Central memory CD8-positive, alpha-beta T cell (primary cell): ENCODE data around the gene SELENON.
A peak's percentile ranks its signal among the peaks of the same experiment; 100 is the strongest.

Experiments
- ATAC-seq: fragments of 150-1000 bp; cut with Tn5 transposase; replicated peaks from 2 replicates; pipeline ENCODE4 v1.10.0; 2022; ENCODE audit warnings: mild to moderate bottlenecking, moderate FRiP score, moderate number of reproducible peaks; ENCODE audit not compliant: poor library complexity, severe bottlenecking; ENCODE audit errors: extremely low read depth
- DNase-seq, 2 donors: peaks; one replicate each; pipeline ENCODE4 v3.0.0; 2021; ENCODE audit warnings: low spot score in 2 of 2
- H3K27ac Mint-ChIP-seq: one replicate; pipeline ENCODE4 v1.8.0; 2022; ENCODE audit warnings: low read depth, mild to moderate bottlenecking, moderate library complexity, mixed read lengths
- H3K27me3 Mint-ChIP-seq: one replicate; pipeline ENCODE4 v1.8.0; 2022; ENCODE audit warnings: mixed read lengths
- H3K36me3 Mint-ChIP-seq: one replicate; pipeline ENCODE4 v1.8.0; 2022; ENCODE audit warnings: mild to moderate bottlenecking, moderate library complexity, mixed read lengths; ENCODE audit not compliant: insufficient read depth
- H3K4me1 Mint-ChIP-seq: one replicate; pipeline ENCODE4 v1.8.0; 2022; ENCODE audit warnings: mixed read lengths
- H3K4me3 Mint-ChIP-seq: one replicate; pipeline ENCODE4 v1.8.0; 2022; ENCODE audit warnings: mild to moderate bottlenecking, moderate library complexity, mixed read lengths
- H3K9me3 Mint-ChIP-seq: one replicate; pipeline ENCODE4 v1.8.0; 2022; ENCODE audit warnings: mixed read lengths

The SELENON gene, protein sequence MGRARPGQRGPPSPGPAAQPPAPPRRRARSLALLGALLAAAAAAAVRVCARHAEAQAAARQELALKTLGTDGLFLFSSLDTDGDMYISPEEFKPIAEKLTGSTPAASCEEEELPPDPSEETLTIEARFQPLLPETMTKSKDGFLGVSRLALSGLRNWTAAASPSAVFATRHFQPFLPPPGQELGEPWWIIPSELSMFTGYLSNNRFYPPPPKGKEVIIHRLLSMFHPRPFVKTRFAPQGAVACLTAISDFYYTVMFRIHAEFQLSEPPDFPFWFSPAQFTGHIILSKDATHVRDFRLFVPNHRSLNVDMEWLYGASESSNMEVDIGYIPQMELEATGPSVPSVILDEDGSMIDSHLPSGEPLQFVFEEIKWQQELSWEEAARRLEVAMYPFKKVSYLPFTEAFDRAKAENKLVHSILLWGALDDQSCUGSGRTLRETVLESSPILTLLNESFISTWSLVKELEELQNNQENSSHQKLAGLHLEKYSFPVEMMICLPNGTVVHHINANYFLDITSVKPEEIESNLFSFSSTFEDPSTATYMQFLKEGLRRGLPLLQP

DNA sequence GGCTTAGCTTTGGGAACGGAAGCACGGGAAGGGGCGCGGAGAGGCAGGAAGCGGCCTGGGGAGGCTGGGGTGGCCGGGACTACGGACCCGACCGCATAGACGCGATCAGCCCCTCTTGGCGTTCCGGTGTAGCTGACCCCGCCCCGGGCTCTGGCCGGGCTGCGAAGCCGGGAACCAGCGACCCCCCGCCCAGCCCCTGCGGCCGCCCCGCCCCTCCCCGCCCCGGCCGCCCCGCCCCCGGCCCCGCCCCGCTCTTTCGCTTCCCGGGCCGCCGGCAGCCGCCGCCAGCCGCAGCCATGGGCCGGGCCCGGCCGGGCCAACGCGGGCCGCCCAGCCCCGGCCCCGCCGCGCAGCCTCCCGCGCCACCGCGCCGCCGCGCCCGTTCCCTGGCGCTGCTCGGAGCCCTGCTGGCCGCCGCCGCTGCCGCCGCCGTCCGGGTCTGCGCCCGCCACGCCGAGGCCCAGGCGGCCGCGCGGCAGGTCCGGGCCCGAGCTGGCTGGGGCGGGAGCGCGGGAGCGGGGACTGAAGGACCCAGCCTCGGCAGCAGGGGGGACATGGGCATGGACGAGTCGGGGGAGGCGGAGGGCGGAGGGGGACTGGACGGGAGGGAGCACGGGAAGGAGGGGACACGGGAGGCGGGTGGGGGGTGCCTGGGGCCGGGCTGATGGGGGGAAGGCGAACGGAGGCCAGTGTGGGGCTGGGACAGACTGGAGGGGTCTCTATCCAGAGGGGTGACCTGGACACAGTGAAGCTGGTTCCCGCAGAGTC is at the start of gene SELENON:
SELENON (plus strand) TSS at position 259 of the 768 bp plus-strand sequence; CDS start at position 297, 38 bp downstream.
- no peaks in the 10 kb centered on the region for H3K9me3 Mint-ChIP-seq
- peaks cover 44% of the 10 kb centered on the region for H3K4me1 Mint-ChIP-seq
- H3K36me3 Mint-ChIP-seq, result peaks cover 8% of the 10 kb centered on the region
- H3K4me3 Mint-ChIP-seq, result peak within 1 kb of the TSS; percentile 72
- ATAC-seq (no peak), DNase-seq (no peak)
- H3K27ac Mint-ChIP-seq, result peak within 1 kb of the TSS; percentile 60
- H3K27me3 Mint-ChIP-seq, result no peaks in the 10 kb centered on the region

DNA sequence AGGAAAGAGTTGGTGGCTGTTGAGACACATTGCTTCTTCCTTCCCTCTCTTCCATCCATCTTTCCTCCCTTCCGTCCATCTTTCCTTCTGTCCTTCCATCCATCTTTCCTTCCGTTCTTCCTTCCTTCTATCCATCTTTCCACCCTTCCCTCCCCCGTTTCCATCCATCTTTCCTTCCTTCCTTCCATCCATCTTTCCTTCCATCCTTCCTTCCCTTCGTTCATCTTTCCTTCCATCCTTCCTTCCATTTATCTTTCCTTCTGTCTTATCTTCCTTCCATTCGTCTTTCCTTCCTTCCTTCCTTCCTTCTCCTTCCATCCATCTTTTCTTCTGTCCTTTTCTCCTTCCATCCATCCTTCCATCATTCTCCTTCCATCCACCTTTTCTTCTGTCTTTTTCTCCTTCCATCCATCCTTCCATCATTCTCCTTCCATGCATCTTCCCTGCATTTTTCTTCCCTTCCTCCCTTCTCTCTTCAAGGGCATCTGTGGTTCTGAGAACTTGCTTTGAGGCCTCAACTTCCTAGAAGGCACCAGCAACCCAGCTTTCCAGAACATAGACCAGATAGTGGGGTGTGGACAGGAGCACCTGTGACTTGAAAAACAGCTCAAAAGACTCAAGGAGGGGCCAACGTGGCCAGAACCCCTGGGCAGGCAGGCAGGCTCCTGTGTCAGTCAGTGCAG is 48.9 kb upstream of the SELENON start:
- Mint-ChIP-seq H3K27ac (peak overlapping the region; percentile 49), H3K4me3 (no peak overlapping the region), H3K36me3 (no peaks in the 10 kb centered on the region), H3K27me3 (no peaks in the 10 kb centered on the region), H3K4me1 (peaks cover 19% of the 10 kb centered on the region), H3K9me3 (no peaks in the 10 kb centered on the region)
- no peak for ATAC-seq
- DNase-seq, result no peak

DNA sequence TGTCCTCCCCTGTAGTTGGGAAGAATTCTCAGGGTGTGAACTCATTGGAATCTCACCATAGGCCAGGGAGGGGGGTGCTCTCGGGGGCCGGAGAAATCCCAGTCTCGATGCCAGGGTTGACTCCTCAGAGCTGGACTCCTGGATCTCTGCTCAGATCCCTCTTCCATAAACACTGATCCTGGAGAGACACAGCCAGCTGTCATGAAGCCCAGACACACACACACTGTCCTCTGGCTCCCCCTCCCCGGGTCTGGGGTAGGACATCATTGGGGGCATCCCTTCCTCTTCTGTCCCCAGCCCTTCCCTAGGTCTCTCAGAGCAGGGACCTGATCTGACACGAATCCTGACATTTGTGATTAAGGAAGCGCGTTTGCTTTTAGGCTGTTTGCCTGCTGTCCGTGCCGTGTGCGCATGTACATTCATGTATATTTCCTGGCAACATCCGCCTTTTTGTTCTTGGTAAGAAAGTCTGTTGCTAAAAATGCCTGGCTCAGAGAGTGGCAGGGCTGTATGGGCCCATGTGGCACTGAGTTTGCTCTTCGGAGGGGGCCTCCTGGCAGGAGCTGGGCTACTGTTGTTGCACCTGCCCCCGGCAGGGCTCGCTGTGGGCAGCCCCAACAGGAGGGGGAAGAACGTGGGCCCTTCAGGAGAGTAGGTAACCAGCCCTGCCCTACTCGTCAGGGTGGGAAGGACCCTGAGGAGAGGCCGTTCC is 45.4 kb upstream of the SELENON start:
- Mint-ChIP-seq H3K27me3 (no peaks in the 10 kb centered on the region), H3K4me3 (no peak overlapping the region), H3K36me3 (peaks cover 5% of the 10 kb centered on the region), H3K4me1 (peaks cover 17% of the 10 kb centered on the region), H3K9me3 (no peaks in the 10 kb centered on the region), H3K27ac (peak overlapping the region; percentile 35)
- ATAC-seq (no peak), DNase-seq (no peak)

DNA sequence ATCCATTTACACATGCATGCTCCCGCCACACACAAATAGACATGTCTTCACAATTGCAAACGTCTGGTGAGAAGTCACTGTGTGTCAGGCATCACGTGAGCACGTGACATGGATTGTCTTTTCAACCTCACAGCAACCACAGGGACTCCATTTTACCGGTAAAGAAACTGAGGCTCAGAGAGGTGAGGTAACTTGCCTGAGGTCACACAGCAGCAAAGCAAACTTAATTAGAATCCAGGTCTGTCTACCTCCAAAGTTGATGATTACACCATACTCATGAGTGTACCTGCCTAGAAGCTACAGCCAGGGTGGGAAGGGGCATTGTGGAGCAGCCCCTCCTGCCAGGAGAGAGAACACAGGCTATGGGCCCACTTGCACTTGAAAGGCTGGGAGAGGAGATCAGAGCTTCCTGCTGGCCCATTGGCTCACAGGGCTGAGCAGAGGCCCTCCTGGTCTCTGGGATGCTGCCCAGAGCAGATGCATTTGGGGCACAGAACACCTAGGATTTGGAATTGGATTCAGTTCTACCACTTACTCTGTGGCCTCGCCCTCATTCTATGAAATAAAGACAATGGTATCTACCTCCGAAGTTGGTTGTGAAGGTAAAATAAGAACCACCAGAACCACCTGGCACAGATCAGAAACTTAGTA is 44.4 kb upstream of the SELENON start:
- ATAC-seq (no peak), DNase-seq (no peak)
- Mint-ChIP-seq H3K4me3 (no peak overlapping the region), H3K27ac (no peak overlapping the region), H3K36me3 (peaks cover 5% of the 10 kb centered on the region), H3K27me3 (no peaks in the 10 kb centered on the region), H3K4me1 (peaks cover 17% of the 10 kb centered on the region), H3K9me3 (no peaks in the 10 kb centered on the region)

DNA sequence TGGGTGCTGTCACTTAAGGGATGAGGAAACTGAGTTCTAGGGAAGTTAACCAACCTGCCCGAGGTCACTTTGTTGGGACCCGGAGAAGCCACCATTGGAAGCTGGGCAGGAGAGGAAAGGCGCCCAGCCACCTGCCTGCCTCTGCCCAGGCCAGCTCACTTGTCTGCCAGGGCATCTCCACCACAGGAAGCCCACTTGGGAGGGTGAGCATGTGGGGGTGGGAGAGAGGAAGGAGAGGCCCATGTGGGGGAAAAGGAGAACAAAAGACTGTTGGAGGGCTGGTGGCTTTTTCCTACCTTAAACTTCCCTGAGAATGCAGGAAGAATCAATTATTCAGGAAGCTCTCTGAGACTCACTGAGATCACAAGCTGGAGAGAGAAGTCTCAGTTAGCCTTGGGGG is 43.8 kb upstream of the SELENON start:
- Mint-ChIP-seq H3K9me3 (no peaks in the 10 kb centered on the region), H3K27me3 (no peaks in the 10 kb centered on the region), H3K27ac (no peak overlapping the region), H3K4me1 (peaks cover 17% of the 10 kb centered on the region), H3K4me3 (no peak overlapping the region), H3K36me3 (peaks cover 5% of the 10 kb centered on the region)
- ATAC-seq, result no peak
- no peak for DNase-seq

DNA sequence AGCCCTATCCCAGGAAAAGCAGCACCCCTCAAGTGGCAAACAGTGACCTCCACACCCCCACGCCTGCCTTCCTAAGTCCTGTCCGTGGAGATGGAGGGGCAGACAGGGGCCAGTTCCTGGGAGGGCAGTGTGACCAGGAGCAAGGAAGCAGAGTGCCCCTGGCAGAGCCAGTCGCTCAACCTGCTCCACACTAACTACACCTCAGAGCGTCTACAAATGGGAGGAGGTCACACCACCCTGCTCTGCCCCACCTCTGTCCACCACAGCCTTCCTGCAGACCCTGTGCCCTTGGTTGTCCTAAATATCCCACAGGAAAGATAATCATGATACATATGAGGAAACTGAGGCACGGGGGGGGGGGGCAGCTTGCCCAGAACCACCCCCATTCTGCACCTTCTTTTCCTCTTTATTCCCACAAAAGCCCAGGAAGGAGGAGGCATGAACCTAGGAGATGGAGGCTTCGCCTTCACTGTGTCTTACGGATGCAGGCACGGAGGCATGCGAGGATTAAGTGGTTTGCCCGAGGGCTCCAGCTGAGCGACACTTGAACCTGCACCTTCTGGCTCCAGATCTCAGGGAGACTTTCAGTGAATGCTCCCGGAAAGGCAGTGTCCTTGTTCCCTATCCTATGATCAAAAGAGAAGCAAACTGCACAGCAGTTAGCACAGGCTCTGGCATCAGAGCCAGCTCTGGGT is 42.7 kb upstream of the SELENON start:
- Mint-ChIP-seq H3K27ac (no peak overlapping the region), H3K4me3 (no peak overlapping the region), H3K4me1 (peaks cover 17% of the 10 kb centered on the region), H3K9me3 (no peaks in the 10 kb centered on the region), H3K36me3 (peaks cover 5% of the 10 kb centered on the region), H3K27me3 (no peaks in the 10 kb centered on the region)
- ATAC-seq (no peak), DNase-seq (no peak)

DNA sequence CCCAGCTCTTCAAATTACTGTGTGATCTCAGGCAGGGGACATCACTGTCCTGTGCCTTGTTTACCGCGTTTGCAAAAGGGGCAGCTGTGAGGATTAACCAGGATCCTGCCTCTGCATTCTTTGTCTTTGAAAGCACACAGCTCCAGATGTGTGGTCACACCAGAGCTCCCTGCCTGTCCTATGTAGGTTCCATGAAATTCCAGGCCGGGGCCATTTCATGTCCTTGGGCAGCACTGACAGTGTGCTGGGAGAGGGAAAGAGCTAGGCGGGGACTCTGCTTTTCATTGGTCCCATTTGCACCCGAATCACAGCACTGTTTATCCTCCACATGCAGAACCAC is 42.2 kb upstream of the SELENON start:
- peaks cover 5% of the 10 kb centered on the region for H3K36me3 Mint-ChIP-seq
- DNase-seq, result no peak
- H3K4me3 Mint-ChIP-seq, result no peak overlapping the region
- peaks cover 17% of the 10 kb centered on the region for H3K4me1 Mint-ChIP-seq
- H3K9me3 Mint-ChIP-seq, result no peaks in the 10 kb centered on the region
- ATAC-seq, result no peak
- no peak overlapping the region for H3K27ac Mint-ChIP-seq
- H3K27me3 Mint-ChIP-seq, result no peaks in the 10 kb centered on the region

DNA sequence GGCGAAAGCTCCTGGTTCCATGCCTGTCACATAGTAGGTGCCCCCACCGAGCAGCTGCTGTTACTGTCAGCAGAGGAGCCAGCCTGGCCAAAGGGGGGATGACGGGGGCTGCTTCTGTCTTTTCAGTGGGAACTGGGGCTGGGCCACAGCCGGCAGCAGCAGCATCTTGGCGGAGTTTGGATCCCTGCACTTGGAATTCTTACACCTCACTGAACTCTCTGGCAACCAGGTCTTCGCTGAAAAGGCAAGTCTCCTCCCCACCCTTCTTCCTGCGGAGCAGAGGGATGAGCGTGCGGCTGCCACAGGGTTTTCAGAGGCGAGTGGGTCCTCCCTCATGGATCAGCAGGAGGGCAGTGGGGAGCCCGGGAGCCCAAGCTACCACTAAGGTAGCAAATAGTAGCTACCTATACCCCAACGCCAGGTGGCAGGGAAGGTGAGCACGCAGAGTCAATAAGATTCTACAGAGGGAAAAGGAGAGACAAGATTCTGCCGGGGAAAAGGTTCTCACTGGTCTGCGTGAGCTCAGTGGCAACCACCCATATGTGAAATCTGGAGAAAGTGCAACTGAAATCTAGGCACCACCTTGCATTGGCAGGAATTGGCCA is 41.4 kb upstream of the SELENON start:
- DNase-seq, result no peak
- H3K9me3 Mint-ChIP-seq, result no peaks in the 10 kb centered on the region
- no peak for ATAC-seq
- no peaks in the 10 kb centered on the region for H3K27me3 Mint-ChIP-seq
- no peak overlapping the region for H3K27ac Mint-ChIP-seq
- peaks cover 17% of the 10 kb centered on the region for H3K4me1 Mint-ChIP-seq
- H3K36me3 Mint-ChIP-seq, result peaks cover 5% of the 10 kb centered on the region
- H3K4me3 Mint-ChIP-seq, result no peak overlapping the region

DNA sequence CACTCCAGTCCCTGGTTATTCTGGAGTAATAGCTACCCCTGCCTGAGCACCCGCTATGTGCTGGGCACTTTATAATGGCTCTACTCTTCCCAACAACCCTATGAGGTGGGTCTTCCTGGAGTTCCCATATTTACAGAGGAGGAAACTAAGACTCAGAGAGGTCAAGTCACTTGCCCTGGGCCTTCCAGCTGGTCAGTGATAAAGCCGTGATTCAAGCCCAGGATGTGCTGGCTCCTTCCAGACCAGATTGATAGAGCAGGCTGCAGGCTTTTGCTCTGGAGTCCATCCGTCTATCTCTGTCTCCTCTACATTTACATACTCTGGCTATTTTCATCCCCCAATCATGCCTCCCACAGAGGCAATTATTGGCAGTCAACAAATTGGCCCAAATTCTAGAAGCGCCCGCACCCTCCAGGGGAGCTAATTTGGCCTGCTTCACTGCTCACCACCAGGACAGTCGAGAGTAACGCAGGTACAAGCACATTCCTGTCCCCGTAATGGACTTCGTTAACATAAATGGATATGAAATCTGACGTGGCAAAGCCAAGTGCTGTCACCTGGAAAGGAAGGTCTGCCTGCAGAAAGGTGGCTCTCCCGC is 39.8 kb upstream of the SELENON start:
- Mint-ChIP-seq H3K27ac (no peak overlapping the region), H3K27me3 (no peaks in the 10 kb centered on the region), H3K4me3 (no peak overlapping the region), H3K9me3 (no peaks in the 10 kb centered on the region), H3K36me3 (peaks cover 6% of the 10 kb centered on the region), H3K4me1 (peaks cover 9% of the 10 kb centered on the region)
- no peak for ATAC-seq
- no peak for DNase-seq

DNA sequence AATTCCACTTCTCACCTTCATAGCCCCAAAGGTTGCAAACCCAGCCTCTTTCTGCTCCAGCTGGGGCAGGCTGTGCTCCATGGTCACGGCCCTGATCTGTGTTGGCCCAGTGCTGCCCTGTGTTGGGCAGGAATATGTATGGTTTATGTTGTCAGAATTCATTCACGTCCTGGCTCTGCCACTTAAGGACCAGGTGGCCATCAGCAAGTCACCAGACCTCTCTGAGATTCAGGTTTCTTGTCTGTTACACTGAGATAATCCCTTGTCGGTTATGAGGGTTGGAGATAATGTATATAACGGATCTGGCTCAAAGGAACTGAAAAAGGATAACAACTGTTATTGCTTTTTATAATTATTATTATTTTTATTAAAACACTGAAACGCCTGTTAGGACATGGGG is 39.1 kb upstream of the SELENON start:
- peaks cover 6% of the 10 kb centered on the region for H3K36me3 Mint-ChIP-seq
- H3K9me3 Mint-ChIP-seq, result no peaks in the 10 kb centered on the region
- H3K27ac Mint-ChIP-seq, result no peak overlapping the region
- peaks cover 5% of the 10 kb centered on the region for H3K4me1 Mint-ChIP-seq
- H3K27me3 Mint-ChIP-seq, result no peaks in the 10 kb centered on the region
- ATAC-seq (no peak), DNase-seq (no peak)
- no peak overlapping the region for H3K4me3 Mint-ChIP-seq

DNA sequence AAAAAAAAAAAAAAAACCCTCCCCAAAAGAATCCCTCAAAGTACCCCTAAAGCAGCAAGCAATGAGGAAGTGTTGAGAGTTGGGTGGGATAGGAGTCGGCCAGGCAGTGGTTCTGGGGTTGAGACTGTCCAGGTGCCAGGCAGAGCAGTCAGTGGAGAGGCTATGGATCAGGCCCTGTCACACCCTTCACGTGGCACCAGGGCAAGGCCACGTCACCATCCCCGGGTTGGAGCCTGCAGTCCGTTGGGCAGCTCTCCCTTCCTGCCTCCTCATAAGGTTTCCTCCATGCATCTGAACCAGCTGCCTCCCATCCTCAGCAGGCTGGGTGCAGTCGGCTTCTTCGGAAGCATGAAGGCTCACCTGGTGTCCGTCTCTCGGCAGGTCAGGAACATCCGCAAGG is 36.5 kb upstream of the SELENON start:
- Mint-ChIP-seq H3K9me3 (no peaks in the 10 kb centered on the region), H3K36me3 (peaks cover 1% of the 10 kb centered on the region), H3K27me3 (no peaks in the 10 kb centered on the region), H3K4me3 (no peak overlapping the region), H3K27ac (no peak overlapping the region), H3K4me1 (no peaks in the 10 kb centered on the region)
- DNase-seq (no peak), ATAC-seq (no peak)
